ENCODE results near the gene TAS2R30.
"Not testable (repeated sequence)": the region's sequence is repeated elsewhere in the genome, so short reads cannot be mapped to it uniquely, and the experiment has no call there.

The TAS2R30 gene

DNA sequence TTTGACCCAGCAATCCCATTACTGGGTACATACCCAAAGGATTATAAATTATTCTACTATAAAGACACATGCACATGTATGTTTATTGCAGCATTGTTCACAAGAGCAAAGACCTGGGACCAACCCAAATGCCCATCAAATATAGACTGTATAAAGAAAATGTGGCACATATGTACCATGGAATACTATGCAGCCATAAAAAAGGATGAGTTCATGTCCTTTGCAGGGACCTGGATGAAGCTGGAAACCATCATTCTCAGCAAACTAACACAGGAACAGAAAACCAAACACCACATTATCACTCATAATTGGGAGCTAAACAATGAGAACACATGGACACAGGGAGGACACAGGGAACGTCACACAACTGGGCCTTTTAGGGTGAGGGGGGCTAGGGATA, 20.3 kb downstream of the TAS2R30 start:
- DNase-seq: not testable (repeated sequence)

DNA sequence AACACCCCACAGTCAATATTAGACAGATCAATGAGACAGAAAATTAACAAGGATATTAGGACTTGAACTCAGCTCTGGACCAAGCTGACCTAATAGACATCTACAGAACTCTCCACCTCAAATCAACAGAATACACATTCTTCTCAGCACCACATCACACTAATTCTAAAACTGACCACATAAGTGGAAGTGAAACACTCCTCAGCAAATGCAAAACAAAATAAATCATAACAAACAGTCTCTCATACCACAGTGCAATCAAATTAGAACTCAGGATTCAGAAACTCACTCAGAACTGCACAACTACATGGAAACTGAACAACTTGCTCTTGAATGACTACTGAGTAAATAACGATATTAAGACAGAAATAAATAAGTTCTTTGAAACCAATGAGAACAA, 23.2 kb downstream of the TAS2R30 start:
- not testable (repeated sequence) for DNase-seq

DNA sequence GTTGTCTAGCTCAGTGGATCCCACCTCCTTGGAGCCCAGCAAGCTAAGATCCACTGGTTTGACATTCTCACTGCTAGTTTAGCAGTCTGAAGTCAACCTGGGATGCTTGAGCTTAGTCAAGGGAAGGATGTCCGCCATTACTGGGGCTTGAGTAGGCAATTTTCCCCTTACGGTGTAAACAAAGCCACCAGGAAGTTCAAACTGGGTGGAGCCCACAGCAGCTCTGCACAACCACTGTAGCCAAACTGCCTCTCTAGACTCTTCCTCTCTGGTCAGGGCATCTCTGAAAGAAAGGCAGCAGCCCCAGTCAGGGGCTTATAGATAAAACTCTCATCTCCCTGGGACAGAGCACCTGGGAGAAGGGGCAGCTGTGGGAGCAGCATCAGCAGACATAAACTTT, 25.6 kb downstream of the TAS2R30 start:
- DNase-seq: no peak

DNA sequence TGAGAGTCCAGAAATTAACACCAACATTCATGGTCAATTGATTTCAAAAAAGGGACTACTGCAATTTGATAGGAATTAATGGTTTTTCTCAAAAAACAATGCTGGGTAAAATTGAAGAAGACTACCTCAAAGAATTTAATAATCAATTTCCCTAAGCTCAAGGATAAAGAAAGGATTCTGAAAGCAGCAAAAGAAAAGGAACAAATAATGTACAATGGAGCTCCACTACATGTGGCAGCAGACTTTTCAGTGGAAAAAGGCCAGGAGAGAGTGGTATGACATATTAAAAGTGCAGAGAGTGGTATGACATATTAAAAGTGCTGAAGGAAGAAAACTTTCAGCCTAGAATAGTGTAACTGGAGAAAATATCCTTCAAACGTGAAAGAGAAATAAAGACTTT, 26.7 kb downstream of the TAS2R30 start:
- no peak for DNase-seq

DNA sequence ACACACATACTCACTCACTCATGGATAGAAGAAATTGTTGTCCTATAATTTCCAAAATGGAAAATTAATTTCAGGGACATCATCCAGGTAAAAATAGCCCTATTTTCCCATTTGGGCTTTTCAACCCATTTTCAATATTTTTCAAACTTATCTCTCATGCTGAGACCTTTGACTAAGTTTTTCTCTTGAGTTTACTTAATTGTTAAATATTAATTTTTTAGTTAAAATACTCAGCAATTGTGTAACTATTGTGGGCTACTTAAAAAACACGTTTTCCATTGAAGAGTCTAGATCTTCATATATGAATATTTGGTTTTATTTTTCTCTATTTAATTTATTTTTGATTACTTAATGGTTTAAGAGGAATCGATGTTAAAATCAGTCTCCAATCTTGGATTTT, 28.2 kb downstream of the TAS2R30 start:
- DNase-seq: no peak

DNA sequence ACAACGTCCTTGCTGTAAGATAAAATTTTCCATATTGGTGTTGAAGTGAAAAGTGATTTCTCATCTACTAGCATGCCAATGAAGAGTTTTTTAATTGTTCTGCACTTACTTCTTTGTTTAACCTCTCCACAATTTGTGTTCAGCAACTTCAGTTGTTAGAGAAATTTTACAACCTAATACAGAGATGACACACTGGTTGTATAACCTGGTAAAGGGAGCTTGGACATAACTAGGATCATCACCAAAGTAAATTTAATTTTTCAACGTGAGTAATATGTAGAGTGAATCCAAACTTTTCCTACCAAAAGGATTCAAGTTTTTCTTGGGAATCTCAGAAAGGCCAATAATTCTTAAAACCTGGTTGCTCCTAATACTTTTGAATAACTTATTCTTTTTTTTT, 28.9 kb downstream of the TAS2R30 start:
- DNase-seq: no peak

DNA sequence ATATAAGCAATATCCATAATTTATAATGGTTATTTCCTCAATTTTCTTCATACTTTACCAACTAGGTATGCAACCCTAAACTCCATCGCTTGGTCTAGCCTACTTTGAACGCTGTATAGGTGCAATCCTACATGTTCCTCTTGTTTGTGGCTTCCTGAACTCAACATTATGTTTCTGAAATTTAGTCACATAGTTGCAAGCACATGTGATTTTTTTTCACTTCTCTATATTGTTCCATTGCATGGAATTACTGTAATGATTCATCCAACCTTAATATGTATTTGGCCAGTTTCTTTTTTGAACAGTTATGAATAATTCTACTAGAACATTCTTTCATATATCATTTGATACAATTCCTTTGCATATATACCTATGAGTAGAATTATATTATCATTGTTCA, 39.5 kb downstream of the TAS2R30 start:
- not testable (repeated sequence) for DNase-seq

DNA sequence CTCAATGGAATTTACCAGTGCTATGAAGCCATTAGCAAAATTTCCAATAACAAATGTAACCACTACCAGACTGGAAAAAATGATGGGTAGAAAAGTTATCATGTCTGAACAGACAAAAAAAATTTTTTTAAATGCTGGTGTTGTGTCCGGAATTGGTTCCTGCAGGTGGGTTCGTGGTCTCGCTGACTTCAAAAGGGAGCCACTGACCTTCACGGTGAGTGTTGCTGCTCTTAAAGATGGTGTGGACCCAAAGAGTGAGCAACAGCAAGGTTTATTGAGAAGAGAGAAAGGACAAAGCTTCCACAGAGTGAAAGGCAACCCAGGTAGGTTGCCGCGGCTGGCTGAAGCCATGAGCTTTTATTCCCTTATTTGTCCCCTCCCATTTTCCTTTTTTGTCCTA, 42.3 kb downstream of the TAS2R30 start, which contains the start of gene TAS2R43:
TAS2R43 (minus strand) TSS at position 186 of the 400 bp plus-strand sequence; CDS start at position 102, 84 bp downstream.
- DNase-seq: no peak

DNA sequence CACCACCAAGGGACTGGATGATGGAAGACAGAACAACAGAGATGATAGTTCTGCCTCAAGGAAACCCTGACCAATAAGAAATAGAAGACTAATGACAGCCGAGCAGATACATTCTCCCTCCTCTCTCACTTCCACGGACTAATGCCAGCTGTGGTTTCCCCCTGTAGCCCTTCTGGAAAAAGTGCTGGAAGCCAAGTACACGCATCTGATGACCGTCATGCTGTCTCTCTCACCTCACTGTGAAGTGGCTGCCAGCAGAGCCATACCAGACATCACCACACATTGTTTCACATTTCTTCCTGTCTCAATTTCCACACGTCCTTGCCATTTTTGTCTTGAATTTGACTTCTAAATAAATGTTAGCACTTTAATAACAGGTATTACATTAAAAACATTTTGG, 45.2 kb downstream of the TAS2R30 start:
- no peak for DNase-seq

DNA sequence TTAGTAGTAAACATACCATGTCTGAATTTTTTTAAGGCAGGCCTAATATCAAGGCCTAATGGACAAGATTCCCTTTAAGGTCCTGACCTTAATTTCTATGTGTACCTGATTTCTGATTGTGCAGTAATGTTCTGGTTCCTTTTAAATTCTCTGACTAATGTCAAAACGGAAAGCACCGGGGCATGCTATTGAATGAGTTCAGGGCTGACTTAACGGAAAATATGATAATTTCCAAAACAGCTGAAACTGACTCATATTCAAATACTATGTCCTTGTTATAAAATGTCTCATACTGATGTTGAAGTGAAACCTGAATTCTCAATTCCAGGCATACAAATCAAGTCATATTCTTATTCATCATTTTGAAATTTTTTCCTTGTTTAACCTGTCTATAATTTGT, 49.0 kb downstream of the TAS2R30 start:
- DNase-seq: peak; percentile 70

Measured in suppressor macrophage treated with lipopolysaccharide for 4 hours (primary cell).